ENCODE results near the gene FGA. TPM values are rescaled to one million over a fixed set of nuclear protein-coding genes. Genes with fewer than 3 reads are reported as not detected.

The FGA gene
- total RNA-seq, 1 donor from 2014 or later: not detected

DNA sequence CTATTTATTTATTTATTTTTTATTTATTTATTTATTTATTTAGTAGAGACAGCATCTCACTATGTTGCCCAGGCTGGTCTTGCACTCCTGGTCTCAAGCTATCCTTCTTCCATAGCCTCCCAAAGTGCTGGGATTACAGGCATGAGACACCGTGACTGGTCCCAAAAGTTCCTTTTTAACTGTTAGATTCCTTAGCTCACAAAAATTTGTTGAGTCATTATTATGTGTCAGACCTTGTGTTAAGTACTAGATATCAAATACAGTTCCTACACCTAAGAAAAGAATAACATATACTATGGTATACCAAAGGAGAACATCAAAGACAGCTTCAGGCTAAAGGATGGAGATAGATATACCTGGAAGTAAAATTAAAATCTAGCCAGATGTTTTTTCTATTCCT is 11.6 kb downstream of the FGA start:
- DNase-seq: no peak

DNA sequence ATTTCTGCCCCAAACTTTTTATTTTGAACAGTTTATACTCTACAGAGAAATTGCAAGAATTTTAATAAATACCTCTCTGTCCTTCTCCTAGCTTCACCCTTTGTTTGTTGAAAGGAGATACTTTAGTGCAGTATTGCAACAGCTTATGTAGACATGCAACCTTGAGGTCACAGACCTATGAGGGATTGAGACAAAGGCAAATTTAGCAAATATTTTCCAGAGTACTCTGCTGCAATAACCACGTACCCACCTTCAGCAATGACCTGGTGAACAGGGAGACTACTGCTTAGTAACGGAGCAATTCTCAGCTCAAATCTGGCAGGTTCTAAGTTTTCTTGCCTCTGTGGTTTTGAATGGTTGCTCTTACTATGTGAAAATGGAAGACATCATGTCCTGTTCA is 13.2 kb downstream of the FGA start:
- DNase-seq: no peak

DNA sequence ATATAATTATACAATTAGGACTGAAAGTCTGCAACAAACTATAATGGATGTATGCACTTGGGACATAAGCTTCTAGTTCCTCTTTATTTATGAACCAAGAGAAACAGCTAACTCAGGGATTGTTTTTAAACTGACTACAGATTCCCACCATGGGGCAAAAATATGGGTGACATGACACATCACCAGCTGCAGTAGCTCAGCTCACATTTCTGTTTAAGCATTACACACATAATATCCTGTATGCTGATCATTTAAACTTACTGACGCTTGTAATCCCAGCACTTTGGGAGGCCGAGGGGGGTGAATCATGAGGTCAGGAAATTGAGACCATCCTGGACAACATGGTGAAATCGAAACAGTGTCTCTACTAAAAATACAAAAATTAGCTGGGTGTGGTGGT is 16.2 kb downstream of the FGA start:
- no peak for DNase-seq

DNA sequence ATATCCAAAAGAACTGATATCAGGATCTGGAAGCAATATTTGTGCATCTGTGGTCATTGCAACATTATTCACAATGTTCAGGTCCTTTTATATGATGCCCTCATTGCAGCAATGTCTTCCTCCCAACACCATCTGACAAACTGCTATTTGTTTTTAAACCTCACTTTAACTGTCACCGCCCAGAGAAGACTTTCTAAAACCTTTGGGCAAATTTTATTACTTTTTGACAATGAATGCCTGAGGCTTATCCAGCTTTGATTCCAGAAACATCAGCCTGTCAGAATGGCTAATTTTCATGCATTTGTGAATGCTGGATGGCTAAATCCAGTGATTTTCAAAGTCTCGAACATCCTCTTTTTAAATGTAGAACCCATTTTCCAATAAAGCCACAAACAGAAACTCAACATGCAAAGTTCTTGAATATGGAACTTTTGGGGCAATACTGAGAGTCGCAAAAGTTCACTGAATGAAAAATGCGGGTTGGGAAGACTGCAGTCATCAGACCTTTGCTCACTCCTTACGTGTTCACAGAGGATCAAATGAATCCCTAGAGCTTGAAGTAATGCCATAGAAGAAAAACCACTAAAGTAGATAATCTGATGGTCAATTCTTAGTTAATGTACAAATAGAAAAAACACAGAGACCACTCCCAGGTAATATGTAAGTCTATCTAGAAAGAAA is 17.2 kb downstream of the FGA start:
- DNase-seq: no peak

DNA sequence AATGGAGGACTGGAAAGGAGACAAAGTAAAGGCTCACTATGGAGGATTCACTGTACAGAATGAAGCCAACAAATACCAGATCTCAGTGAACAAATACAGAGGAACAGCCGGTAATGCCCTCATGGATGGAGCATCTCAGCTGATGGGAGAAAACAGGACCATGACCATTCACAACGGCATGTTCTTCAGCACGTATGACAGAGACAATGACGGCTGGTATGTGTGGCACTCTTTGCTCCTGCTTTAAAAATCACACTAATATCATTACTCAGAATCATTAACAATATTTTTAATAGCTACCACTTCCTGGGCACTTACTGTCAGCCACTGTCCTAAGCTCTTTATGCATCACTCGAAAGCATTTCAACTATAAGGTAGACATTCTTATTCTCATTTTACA is 21.0 kb downstream of the FGA start:
- no peak for DNase-seq

DNA sequence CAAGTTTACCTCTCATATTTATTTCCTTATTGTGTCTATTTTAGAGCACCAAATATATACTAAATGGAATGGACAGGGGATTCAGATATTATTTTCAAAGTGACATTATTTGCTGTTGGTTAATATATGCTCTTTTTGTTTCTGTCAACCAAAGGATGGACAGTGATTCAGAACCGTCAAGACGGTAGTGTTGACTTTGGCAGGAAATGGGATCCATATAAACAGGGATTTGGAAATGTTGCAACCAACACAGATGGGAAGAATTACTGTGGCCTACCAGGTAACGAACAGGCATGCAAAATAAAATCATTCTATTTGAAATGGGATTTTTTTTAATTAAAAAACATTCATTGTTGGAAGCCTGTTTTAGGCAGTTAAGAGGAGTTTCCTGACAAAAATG is 21.5 kb downstream of the FGA start:
- DNase-seq: no peak

DNA sequence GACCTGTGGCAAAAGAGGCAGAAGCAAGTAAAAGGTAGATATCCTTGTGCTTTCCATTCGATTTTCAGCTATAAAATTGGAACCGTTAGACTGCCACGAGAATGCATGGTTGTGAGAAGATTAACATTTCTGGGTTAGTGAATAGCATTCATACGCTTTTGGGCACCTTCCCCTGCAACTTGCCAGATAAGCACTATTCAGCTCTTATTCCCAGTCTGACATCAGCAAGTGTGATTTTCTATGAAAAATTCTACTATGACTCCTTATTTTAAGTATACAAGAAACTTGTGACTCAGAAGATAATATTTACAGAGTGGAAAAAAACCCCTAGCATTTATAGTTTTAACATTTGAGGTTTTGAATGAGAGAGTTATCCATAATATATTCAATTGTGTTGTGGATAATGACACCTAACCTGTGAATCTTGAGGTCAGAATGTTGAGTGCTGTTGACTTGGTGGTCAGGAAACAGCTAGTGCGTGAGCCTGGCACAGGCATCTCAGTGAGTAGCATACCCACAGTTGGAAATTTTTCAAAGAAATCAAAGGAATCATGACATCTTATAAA is 23.8 kb downstream of the FGA start:
- DNase-seq: no peak

DNA sequence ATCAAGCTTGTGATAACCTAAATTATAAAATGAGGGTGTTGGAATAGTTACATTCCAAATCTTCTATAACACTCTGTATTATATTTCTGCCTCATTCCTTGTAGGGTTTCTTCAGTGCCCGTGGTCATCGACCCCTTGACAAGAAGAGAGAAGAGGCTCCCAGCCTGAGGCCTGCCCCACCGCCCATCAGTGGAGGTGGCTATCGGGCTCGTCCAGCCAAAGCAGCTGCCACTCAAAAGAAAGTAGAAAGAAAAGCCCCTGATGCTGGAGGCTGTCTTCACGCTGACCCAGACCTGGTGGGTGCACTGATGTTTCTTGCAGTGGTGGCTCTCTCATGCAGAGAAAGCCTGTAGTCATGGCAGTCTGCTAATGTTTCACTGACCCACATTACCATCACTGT is 24.8 kb downstream of the FGA start:
- DNase-seq: no peak

DNA sequence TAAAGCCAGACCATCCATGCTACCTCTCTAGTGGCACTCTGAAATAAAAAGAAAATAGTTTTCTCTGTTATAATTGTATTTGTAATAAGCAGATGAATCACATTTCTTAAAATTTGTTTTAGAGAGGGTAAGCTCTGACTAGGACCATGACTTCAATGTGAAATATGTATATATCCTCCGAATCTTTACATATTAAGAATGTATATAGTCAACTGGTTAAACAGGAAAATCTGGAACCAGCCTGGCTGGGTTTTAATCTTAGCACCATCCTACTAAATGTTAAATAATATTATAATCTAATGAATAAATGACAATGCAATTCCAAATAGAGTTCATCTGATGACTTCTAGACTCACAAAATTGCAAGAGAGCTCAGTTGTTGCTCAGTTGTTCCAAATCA is 26.2 kb downstream of the FGA start:
- no peak for DNase-seq

DNA sequence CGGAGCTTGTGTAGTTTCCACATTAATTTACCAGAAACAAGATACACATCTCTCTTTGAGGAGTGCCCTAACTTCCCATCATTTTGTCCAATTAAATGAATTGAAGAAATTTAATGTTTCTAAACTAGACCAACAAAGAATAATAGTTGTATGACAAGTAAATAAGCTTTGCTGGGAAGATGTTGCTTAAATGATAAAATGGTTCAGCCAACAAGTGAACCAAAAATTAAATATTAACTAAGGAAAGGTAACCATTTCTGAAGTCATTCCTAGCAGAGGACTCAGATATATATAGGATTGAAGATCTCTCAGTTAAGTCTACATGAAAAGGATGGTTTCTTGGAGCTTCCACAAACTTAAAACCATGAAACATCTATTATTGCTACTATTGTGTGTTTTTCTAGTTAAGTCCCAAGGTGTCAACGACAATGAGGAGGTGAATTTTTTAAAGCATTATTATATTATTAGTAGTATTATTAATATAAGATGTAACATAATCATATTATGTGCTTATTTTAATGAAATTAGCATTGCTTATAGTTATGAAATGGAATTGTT is 27.8 kb downstream of the FGA start, which contains the start of gene FGB:
TSS of gene FGB (plus strand) at position 315 of the 558 bp plus-strand sequence. CDS start at position 323, 8 bp downstream.
- no peak for DNase-seq

DNA sequence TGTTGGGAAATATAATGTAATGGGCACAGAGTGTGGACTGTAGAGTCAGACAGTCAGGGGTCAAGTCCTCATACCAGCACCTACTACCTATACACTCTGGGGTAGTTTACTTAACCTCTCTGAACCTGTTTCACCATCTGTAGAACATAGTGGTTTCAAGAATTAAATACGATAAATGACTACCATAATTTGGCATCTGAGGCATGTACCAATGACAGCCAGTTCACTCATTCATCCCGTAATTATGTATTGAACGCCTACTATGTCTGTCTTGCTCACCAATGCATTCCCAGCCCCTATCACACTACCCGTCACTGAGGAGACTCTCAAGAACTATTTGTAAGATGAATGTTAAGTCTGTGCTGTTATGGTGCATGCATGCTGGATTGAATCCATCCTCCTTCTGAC is 29.7 kb downstream of the FGA start:
- no peak for DNase-seq

DNA sequence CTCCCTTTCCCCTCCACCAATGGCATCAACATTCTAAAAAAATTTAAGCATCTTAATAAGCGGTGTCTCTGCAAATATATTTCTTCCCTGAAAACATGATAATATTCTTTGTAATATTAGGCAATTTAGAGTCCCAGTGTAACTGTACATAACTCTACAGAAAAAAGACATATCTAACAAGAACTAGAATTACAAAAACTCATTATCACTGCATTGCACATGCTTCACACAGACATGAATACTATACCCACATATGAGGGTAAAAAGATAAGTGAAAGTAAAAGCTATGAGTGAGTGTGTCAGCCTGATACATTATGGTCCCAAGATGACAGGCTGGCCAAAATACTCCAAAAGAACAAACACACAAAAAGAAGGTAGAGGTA is 30.1 kb downstream of the FGA start:
- no peak for DNase-seq

DNA sequence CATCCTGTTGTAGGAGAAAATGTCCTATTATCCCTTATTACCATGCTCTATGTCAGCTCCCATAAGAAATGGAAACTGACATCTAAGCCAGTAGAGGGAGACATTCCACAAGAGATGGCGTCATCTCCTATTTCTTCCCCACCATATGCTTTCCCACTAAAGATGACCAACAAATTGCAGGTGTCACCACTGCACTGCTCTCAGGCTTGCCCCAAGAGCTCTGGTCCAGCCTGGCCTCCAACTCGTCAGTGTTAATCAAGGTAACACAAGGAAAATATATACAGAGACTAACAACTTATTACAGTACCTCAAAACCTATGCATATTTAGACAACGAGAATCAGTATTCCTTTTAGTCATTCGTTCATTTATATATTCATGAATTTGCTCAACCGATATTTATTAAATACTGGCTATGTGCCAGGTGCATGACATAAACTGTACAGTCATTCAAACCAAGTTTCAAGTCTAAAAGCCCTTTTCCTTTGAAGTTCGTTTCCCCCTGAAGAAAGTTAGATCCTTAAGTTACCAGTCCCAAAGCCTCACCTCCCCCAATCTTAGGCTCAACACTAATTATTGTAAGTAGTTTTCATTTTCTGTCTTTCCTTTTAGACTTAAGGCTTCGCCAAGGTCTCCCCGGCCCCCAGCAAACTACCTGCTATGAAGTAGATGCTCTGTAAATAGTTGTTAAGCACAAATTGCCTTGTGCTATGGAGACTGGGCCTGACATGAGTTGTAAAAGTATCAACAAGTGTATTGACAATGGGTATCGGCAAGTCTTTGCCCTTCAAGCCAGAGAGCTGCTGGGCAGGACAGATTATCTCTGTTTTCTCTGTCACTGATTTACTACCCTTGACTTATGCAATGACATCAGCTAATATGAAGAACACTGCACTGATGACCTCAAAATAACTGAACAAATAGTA is 30.8 kb downstream of the FGA start:
- DNase-seq: peak; percentile 64

DNA sequence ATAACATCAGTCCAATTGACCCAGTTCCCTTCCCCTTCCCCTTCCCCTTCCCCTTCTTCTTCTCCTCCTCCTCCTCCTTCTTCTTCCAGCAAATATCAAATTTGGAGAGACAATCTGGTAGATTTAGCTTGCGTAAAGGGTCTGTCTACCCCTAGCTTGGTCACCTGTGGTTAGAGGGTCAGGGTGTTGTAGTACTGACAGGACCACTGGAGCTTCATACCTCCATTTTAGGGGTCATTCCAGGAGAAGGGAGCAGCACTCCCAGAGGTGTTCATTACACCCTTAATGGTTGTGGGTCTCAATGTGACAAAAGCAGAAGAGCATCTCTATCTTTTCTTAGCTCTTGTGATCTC is 31.4 kb downstream of the FGA start:
- no peak for DNase-seq

DNA sequence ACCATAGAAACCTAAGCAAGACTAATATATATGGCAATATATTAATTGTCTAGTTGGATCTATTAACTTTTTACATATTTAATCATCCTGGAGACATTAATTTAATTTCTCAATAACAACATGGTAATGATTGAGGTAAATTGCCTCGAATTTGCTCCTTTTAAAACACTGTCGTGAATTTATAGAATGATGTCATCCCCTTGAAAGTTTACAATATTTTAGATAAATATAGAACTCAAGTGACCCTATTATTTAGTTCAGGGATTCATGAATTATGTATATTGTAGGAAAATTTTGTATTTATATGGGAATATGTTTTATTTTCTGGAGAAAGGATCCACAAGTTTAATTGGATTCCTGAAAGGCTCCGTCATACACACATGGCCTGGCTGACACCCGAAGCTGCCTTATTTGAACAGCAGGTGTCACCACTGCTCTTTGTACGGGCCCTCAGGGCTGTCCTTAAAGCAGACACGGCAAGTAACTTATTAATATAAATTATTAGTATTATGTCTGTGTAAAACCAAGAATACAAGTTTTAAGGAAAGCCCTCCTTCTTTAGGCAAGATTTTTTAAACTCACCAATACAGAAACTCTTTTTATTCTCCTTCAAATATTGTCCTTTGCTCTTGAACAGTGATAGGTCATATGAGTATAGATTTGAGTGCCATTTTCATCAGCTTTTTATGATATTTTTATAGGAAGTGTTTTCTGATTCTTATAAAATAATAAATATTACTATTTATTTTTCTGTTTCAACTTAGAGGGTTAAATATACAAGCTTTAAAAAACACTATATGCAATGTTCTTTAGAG is 38.5 kb downstream of the FGA start:
- DNase-seq: peak; percentile 92

DNA sequence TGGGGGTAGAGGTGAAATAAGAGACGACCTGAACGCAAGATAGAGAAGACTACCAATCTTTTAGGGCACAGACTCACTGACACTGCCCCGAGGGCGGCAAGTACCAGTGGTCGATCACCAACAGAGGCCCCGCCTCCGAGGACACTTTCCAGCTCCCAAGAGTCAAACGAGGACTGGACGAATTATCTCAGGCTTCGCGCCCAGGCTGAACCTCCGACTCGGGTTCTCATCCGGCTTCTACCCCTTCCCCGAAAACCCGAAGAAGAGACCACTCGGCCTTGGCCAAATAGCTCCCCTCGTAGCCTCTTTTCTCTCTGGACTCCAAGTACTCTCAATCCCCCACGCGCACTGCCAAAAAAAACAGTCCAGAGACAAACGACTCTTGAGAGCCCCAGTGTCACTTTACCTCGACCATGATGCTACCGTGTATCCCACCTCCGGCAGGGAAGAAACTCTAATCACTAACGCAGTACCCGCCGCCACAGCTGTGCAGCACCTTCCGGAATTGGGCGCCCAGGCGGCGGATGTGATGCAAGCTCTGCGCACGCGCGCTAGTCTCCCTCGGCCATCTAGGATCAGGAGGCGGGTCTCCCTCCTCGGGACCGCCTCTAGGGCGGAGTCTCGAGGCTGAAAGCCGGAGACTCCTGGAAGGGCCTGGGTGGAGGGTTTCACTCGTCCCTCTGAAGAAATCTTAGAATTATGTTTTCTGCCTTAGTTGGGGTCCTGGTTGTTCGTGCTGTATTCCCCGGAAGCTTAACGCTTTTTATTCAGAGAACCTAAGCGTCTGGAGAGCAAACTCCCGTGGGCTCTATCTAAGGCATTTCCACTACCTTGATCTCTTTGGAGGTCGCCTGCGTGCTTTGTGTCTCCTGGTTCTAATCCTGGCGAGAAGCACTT is 40.4 kb downstream of the FGA start, which contains the start of gene PLRG1:
TSS of gene PLRG1 (minus strand) at position 507 of the 897 bp plus-strand sequence. CDS start at position 415, 92 bp downstream.
- DNase-seq: peak; percentile 97

DNA sequence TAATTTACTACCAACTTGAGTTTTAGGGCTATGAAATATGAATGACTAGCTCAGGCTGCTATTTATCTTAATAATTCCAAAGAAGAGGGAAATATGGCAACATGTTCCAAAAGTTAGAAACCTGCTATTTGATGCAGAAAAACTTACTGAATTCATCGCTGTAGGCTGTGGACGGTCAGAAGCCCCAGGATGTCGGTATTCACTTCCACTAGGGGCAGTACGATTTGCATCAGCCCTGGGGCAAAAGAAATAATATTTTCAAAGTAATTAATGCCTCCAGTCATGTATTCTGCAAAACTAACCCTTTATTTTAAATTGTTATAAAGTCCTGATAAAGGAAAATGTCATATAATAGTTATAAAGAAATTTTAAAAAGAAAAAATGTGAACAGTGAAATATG is 44.9 kb downstream of the FGA start:
- DNase-seq: no peak

DNA sequence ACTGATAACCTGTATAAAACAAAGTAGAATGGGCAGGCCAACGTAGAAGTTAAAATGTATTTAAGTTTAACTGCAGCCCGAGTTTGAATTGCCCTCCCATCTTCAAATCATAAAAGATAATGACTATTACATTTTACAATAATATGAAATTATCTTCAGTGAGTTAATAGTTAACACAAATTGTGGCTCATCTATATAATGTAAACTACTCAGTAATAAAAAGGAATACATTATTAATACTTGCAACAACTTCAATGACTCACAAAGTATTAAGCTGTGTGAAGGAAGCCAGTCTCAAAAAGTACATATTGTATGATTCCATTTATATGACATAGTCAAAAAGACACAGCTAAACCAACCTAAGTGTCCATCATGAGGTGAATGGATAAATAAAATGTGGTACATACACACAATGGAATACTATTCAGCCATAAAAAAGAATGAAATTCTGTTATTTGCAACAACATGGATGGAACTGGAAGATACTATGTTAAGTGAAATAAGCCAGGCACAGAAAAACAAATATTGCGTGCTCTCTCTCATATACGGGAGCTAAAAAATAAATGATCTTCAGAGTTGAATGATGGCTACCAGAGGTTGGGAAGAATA is 48.2 kb downstream of the FGA start:
- no peak for DNase-seq
